OCI-LY3 (cell line): ENCODE results near the gene LMBRD1.

Experiments used
- H2AFZ ChIP-seq: fragments of 200-600, 300-600 bp; shearing (Covaris generic); 2 replicates; pipeline ENCODE4 v1.6.0; 2014; ENCODE audit warnings: antibody characterized with exemption, low read depth, low read length
- H3K27ac ChIP-seq: fragments of 200-600, 300-600 bp; sonication (generic); 2 replicates; pipeline ENCODE4 v1.5.1; 2014; ENCODE audit warnings: mild to moderate bottlenecking, low read length, moderate library complexity, mixed read lengths
- H3K27me3 ChIP-seq: fragments of 200-600, 300-600 bp; sonication (generic); 2 replicates; pipeline ENCODE4 v1.6.1; 2014; ENCODE audit warnings: low read depth, low read length, mixed read lengths
- H3K36me3 ChIP-seq: fragments of 200-600, 300-600 bp; sonication (generic); replicated peaks from 2 replicates; pipeline ENCODE3; 2014; ENCODE audit warnings: low read depth, low read length, mixed read lengths
- H3K4me1 ChIP-seq: fragments of 300-600, 200-600 bp; sonication (generic); 2 replicates; pipeline ENCODE4 v1.6.1; 2014; ENCODE audit warnings: low read length, mixed read lengths
- H3K4me2 ChIP-seq: fragments of 200-600, 300-600 bp; sonication (generic); 2 replicates; pipeline ENCODE4 v1.6.1; 2014; ENCODE audit warnings: low read length, mixed read lengths
- H3K4me3 ChIP-seq: fragments of 300-600, 200-600 bp; sonication (generic); 2 replicates; pipeline ENCODE4 v1.5.1; 2014; ENCODE audit warnings: antibody characterized with exemption, mild to moderate bottlenecking, low read length, moderate library complexity
- H3K79me2 ChIP-seq: fragments of 300-600, 200-600 bp; shearing (Covaris generic); 2 replicates; pipeline ENCODE4 v1.6.1; 2014; ENCODE audit warnings: mild to moderate bottlenecking, low read length, mixed read lengths
- H3K9ac ChIP-seq: fragments of 300-600, 200-600 bp; shearing (Covaris generic); 2 replicates; pipeline ENCODE4 v1.6.0; 2014; ENCODE audit warnings: mild to moderate bottlenecking, low read length, moderate library complexity
- H3K9me3 ChIP-seq: fragments of 200-600, 300-600 bp; shearing (Covaris generic); 2 replicates; pipeline ENCODE4 v1.6.1; 2014; ENCODE audit warnings: low read length, mixed read lengths; ENCODE audit not compliant: insufficient read depth
- H4K20me1 ChIP-seq: fragments of 200-600, 300-600 bp; sonication (generic); 2 replicates; pipeline ENCODE4 v1.6.1; 2016; ENCODE audit warnings: low read length, mixed read lengths; ENCODE audit not compliant: insufficient read depth
- CTCF ChIP-seq: fragments of 200-600, 300-600 bp; sonication (generic); IDR thresholded peaks from 2 replicates; pipeline ENCODE4 v1.5.1; 2014; ENCODE audit warnings: antibody characterized with exemption, low read length, low read depth
- EZH2phosphoT487 ChIP-seq: fragments of 200-600 bp; shearing (Covaris generic); IDR thresholded peaks from 2 replicates; pipeline ENCODE4 v1.6.1; 2018; ENCODE audit warnings: antibody characterized with exemption, mixed run types, low read depth

Gene LMBRD1

GRCh38 chr6:69763763-69764162 lies 33.0 kb downstream of the LMBRD1 start:
- Histone ChIP-seq H2AFZ (no peak overlapping the region), H3K79me2 (0 out of 2 replicates have a peak, but pooled peaks cover under 1% of the 10 kb centered on the region), H3K9ac (no peak overlapping the region), H3K27ac (no peak overlapping the region), H4K20me1 (peaks cover 11% of the 10 kb centered on the region; the same call in 1 of the 2 replicates), H3K4me3 (no peak overlapping the region), H3K27me3 (no peaks in the 10 kb centered on the region), H3K9me3 (no peaks in the 10 kb centered on the region), H3K4me1 (no peaks in the 10 kb centered on the region), H3K4me2 (no peak overlapping the region), H3K36me3 (no peaks in the 10 kb centered on the region)
- TF ChIP-seq EZH2phosphoT487, result no peak
- TF ChIP-seq CTCF, result no peak

GRCh38 chr6:69761853-69762252 lies 35.0 kb downstream of the LMBRD1 start:
- Histone ChIP-seq H4K20me1 (peaks cover 14% of the 10 kb centered on the region; the same call in 1 of the 2 replicates), H3K27ac (no peak overlapping the region), H3K9me3 (no peaks in the 10 kb centered on the region), H3K9ac (no peak overlapping the region), H2AFZ (no peak overlapping the region), H3K27me3 (no peaks in the 10 kb centered on the region), H3K4me3 (no peak overlapping the region), H3K79me2 (peaks cover 6% of the 10 kb centered on the region; the same call in 1 of the 2 replicates), H3K4me2 (no peak overlapping the region), H3K4me1 (no peaks in the 10 kb centered on the region), H3K36me3 (peaks cover 2% of the 10 kb centered on the region)
- TF ChIP-seq EZH2phosphoT487, result no peak
- TF ChIP-seq CTCF, result no peak

GRCh38 chr6:69758214-69758613 lies 38.6 kb downstream of the LMBRD1 start:
- Histone ChIP-seq H3K36me3 (peaks cover 6% of the 10 kb centered on the region), H3K4me2 (no peak overlapping the region), H3K4me1 (no peaks in the 10 kb centered on the region), H4K20me1 (peaks cover 17% of the 10 kb centered on the region; the same call in 1 of the 2 replicates), H3K4me3 (no peak overlapping the region), H3K9me3 (no peaks in the 10 kb centered on the region), H3K79me2 (peaks cover 13% of the 10 kb centered on the region), H3K27me3 (no peaks in the 10 kb centered on the region), H3K27ac (no peak overlapping the region), H3K9ac (no peak overlapping the region), H2AFZ (no peak overlapping the region)
- TF ChIP-seq EZH2phosphoT487, result no peak
- TF ChIP-seq CTCF, result no peak

- Histone ChIP-seq H3K4me2 (no peak overlapping the region), H3K4me1 (no peaks in the 10 kb centered on the region), H4K20me1 (peaks cover 19% of the 10 kb centered on the region; the same call in 1 of the 2 replicates), H3K36me3 (peaks cover 6% of the 10 kb centered on the region), H3K9ac (no peak overlapping the region), H2AFZ (no peak overlapping the region), H3K27ac (no peak overlapping the region), H3K4me3 (no peak overlapping the region), H3K9me3 (no peaks in the 10 kb centered on the region), H3K79me2 (peaks cover 13% of the 10 kb centered on the region), H3K27me3 (no peaks in the 10 kb centered on the region)
- TF ChIP-seq CTCF (no peak), EZH2phosphoT487 (no peak)
These were observed 39.9 kb downstream of the LMBRD1 start for GRCh38 chr6:69756907-69757306.
